Activated CD4-positive, alpha-beta T cell treated with anti-CD3 and anti-CD28 coated beads for 48 hours (primary cell): ENCODE results near the gene HPDL.
"Not testable (repeated sequence)": the region's sequence is repeated elsewhere in the genome, so short reads cannot be mapped to it uniquely, and the experiment has no call there.

Experiments used
- DNase-seq: peaks from one replicate; pipeline ENCODE4 v3.0.0-alpha.2; 2020

HPDL gene

GRCh38 chr1:45326627-45327623 lies at the start of gene HPDL:
TSS of gene HPDL (plus strand) at chr1:45326895. CDS start at chr1:45327149, 254 bp downstream.
- DNase-seq = peak; percentile 84

GRCh38 chr1:45282351-45282750 lies 44.3 kb upstream of the HPDL start:
- no peak for DNase-seq

GRCh38 chr1:45284858-45285257 lies 41.8 kb upstream of the HPDL start:
- DNase-seq = not testable (repeated sequence)

GRCh38 chr1:45286521-45286920 lies 40.2 kb upstream of the HPDL start:
- DNase-seq = not testable (repeated sequence)

GRCh38 chr1:45291002-45291401 lies 35.7 kb upstream of the HPDL start:
- DNase-seq = not testable (repeated sequence)

GRCh38 chr1:45291716-45292115 lies 35.0 kb upstream of the HPDL start:
- no peak for DNase-seq

GRCh38 chr1:45297666-45298356 lies 28.9 kb upstream of the HPDL start:
- DNase-seq = no peak

- no peak for DNase-seq
Measured at GRCh38 chr1:45299296-45299695, 27.4 kb upstream of the HPDL start.

GRCh38 chr1:45299981-45300668 lies 26.6 kb upstream of the HPDL start:
- peak; percentile 46 for DNase-seq

GRCh38 chr1:45300669-45300997 lies 26.1 kb upstream of the HPDL start:
- no peak for DNase-seq

- DNase-seq = no peak
Measured at GRCh38 chr1:45302505-45303150, 24.1 kb upstream of the HPDL start.

- peak; percentile 99 for DNase-seq
Measured at GRCh38 chr1:45303520-45304310, 23.0 kb upstream of the HPDL start.

- peak; percentile 29 for DNase-seq
Measured at GRCh38 chr1:45304311-45305081, 22.2 kb upstream of the HPDL start.

- DNase-seq = no peak
Measured at GRCh38 chr1:45305231-45305630, 21.5 kb upstream of the HPDL start.

- DNase-seq = peak; percentile 75
Measured at GRCh38 chr1:45306319-45306718, 20.4 kb upstream of the HPDL start.

- DNase-seq = no peak
Measured at GRCh38 chr1:45306905-45307304, 19.8 kb upstream of the HPDL start.

- DNase-seq = no peak
Measured at GRCh38 chr1:45314266-45314665, 12.4 kb upstream of the HPDL start.

GRCh38 chr1:45317166-45317565 lies 9.5 kb upstream of the HPDL start:
- no peak for DNase-seq

- DNase-seq = no peak
Measured at GRCh38 chr1:45319761-45320160, 6.9 kb upstream of the HPDL start.

GRCh38 chr1:45321444-45321843 lies 5.3 kb upstream of the HPDL start:
- no peak for DNase-seq

GRCh38 chr1:45322486-45323040 lies 4.1 kb upstream of the HPDL start:
- no peak for DNase-seq
